Upper lobe of left lung (tissue), 6 donors: ENCODE data around the gene FBXL5. TPM values are rescaled to one million over a fixed set of nuclear protein-coding genes. Genes with fewer than 3 reads are reported as not detected.
A peak's percentile ranks its signal among the peaks of the same experiment; 100 is the strongest.

Source experiments
- ATAC-seq, 2 donors: fragments of 200-7000 bp; cut with Tn5 transposase; one replicate each; pipeline ENCODE4 v1.9.1; 2022; ENCODE audit warnings: mild to moderate bottlenecking in 2 of 2, moderate library complexity in 2 of 2; ENCODE audit not compliant: low FRiP score in 2 of 2
- DNase-seq, 2 donors: peaks; one replicate each; pipeline ENCODE4 v3.0.0-alpha.2; 2019 to 2020
- H3K27ac ChIP-seq, 4 donors: fragments of 200-600 bp; sonication (generic); one replicate each; pipeline ENCODE4 v1.5.1; 2016 to 2019
- H3K27me3 ChIP-seq, 4 donors: fragments of 200-600 bp; sonication (generic); one replicate each; pipeline ENCODE4 v1.5.1; 2017 to 2019
- H3K36me3 ChIP-seq, 4 donors: fragments of 200-600 bp; sonication (generic); one replicate each; pipeline ENCODE4 v1.5.1; 2016 to 2019
- H3K4me1 ChIP-seq, 4 donors: fragments of 200-600 bp; sonication (generic); one replicate each; pipeline ENCODE4 v1.5.1; 2018 to 2019
- H3K4me3 ChIP-seq, 4 donors: fragments of 200-600 bp; sonication (generic); one replicate each; pipeline ENCODE4 v1.5.1; 2017 to 2019; ENCODE audit warnings: mild to moderate bottlenecking in 2 of 4, moderate library complexity in 1 of 4
- H3K9me3 ChIP-seq, 4 donors: fragments of 200-600 bp; sonication (generic); one replicate each; pipeline ENCODE4 v1.5.1; 2018 to 2019
- EP300 ChIP-seq, 4 donors: sonication (generic); formaldehyde crosslinking; IDR thresholded peaks; one replicate each; pipeline ENCODE4 v1.5.1; 2017; ENCODE audit warnings: antibody characterized with exemption in 4 of 4, control low read depth in 2 of 4
- POLR2A ChIP-seq, 4 donors: fragments of 450-650 bp; IDR thresholded peaks; one replicate each; pipeline ENCODE4 v1.5.1; 2016 to 2017; ENCODE audit warnings: antibody characterized with exemption in 4 of 4, mild to moderate bottlenecking in 2 of 4
- POLR2AphosphoS5 ChIP-seq, 2 donors: sonication (generic); formaldehyde crosslinking; IDR thresholded peaks; one replicate each; pipeline ENCODE4 v1.5.1; 2017; ENCODE audit warnings: antibody characterized with exemption in 2 of 2
- WGBS, 2 donors: methylation state at CpG; one replicate each; pipeline ENCODE4 v1.1.5; 2017 to 2018; 5-methylcytosine and 5-hydroxymethylcytosine counted together
- total RNA-seq, 6 donors: library from RNA; depleted of rRNA in 4 of 6; stranded (reverse); fragments of >200 nt in 4 of 6; gene quantifications; one replicate each; pipeline versions ENCODE4 v1.1.0 to v1.2.1, GENCODE V29; 2016 to 2021
- TF ChIP-seq, protein P1 (sequence below), 6 experiments: fragments of 450-650 bp in 4 of 6; fragments of 200-600 bp in 2 of 6; sonication (generic) in 2 of 6; IDR thresholded peaks; one replicate each; pipeline ENCODE4 v1.5.1; 2016 to 2019; ENCODE audit warnings: antibody characterized with exemption in 6 of 6
- donor health status: DM: no; HTN: no; CAD: no; lungs with moderate emphysema.
- donor health status: DM: no; HTN: yes; CAD: no; lungs with severe emphysema.

The FBXL5 gene
- total RNA-seq, 6 donors from 2014 or later = 52.4 to 146 (median 94.9) TPM

DNA sequence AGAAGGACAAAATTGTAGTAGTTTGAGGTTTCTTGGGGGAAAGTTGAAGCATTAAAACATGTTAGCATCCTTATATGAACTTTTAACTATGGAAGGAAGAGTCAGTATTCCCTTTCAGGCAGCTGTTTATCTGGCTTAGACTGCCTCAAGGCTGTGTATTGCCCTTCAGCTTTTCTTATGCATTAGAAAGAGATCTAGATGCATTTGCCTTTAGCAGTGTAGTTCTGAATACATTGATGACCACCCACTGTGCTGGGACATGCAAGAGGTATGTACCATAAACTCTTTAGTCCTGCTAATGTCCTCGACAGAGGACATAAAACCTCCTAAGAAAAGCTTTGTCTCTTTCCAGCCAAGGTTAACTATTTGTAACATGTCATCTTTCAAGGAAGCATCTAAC, 29.3 kb upstream of the FBXL5 start:
- Histone ChIP-seq H3K36me3 (peaks cover 0 to 30% (median 3%) of the 10 kb centered on the region in 4 donors), H3K4me1 (peaks cover 15 to 32% (median 22%) of the 10 kb centered on the region in 4 donors), H3K9me3 (no peaks in the 10 kb centered on the region), H3K27me3 (no peaks in the 10 kb centered on the region), H3K27ac (no peak overlapping the region), H3K4me3 (no peak overlapping the region)
- WGBS, 2 donors = 94 to 100% methylated on average over 1 of the region's 1 CpG
- TF ChIP-seq EP300 (IDR thresholded peaks at IDR 0.05) (no peak), POLR2AphosphoS5 (IDR thresholded peaks at IDR 0.05) (no peak), POLR2A (IDR thresholded peaks at IDR 0.05) (no peak)
- TF ChIP-seq, protein P1, sequence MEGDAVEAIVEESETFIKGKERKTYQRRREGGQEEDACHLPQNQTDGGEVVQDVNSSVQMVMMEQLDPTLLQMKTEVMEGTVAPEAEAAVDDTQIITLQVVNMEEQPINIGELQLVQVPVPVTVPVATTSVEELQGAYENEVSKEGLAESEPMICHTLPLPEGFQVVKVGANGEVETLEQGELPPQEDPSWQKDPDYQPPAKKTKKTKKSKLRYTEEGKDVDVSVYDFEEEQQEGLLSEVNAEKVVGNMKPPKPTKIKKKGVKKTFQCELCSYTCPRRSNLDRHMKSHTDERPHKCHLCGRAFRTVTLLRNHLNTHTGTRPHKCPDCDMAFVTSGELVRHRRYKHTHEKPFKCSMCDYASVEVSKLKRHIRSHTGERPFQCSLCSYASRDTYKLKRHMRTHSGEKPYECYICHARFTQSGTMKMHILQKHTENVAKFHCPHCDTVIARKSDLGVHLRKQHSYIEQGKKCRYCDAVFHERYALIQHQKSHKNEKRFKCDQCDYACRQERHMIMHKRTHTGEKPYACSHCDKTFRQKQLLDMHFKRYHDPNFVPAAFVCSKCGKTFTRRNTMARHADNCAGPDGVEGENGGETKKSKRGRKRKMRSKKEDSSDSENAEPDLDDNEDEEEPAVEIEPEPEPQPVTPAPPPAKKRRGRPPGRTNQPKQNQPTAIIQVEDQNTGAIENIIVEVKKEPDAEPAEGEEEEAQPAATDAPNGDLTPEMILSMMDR (IDR thresholded peaks at IDR 0.05) = no peak
- DNase-seq (no peak), ATAC-seq (no peak)

DNA sequence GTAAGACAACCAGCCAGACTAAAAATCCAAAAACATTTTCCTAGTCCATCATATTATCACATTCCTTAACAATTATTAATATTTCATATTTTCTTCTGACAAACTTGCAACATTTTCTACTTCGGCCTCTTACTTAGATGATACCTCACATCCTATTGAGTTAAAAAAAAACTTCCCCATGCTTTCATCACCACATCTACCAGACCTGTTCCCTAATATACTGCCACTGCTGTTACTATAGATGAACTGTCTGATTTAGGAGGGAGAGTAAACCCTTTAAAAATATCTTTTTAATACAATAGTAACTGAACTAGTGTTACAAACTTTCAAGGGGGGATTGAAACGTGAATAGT, 28.0 kb upstream of the FBXL5 start:
- no peaks in the 10 kb centered on the region for H3K9me3 ChIP-seq
- WGBS, 2 donors = 69 to 73% methylated on average over 2 of the region's 2 CpGs
- DNase-seq = no peak
- TF ChIP-seq POLR2AphosphoS5 (IDR thresholded peaks at IDR 0.05) (no peak), POLR2A (IDR thresholded peaks at IDR 0.05) (no peak), EP300 (IDR thresholded peaks at IDR 0.05) (no peak)
- TF ChIP-seq, protein P1 (IDR thresholded peaks at IDR 0.05) = no peak
- H3K27me3 ChIP-seq = no peaks in the 10 kb centered on the region
- peak overlapping the region in 2 of 4 donors; percentile 68 to 72 for H3K4me3 ChIP-seq
- peak overlapping the region in 2 of 4 donors; percentile 87 to 92 for H3K27ac ChIP-seq
- peaks cover 0 to 22% (median 3%) of the 10 kb centered on the region in 4 donors for H3K36me3 ChIP-seq
- peaks cover 15 to 32% (median 22%) of the 10 kb centered on the region in 4 donors for H3K4me1 ChIP-seq
- ATAC-seq = no peak

DNA sequence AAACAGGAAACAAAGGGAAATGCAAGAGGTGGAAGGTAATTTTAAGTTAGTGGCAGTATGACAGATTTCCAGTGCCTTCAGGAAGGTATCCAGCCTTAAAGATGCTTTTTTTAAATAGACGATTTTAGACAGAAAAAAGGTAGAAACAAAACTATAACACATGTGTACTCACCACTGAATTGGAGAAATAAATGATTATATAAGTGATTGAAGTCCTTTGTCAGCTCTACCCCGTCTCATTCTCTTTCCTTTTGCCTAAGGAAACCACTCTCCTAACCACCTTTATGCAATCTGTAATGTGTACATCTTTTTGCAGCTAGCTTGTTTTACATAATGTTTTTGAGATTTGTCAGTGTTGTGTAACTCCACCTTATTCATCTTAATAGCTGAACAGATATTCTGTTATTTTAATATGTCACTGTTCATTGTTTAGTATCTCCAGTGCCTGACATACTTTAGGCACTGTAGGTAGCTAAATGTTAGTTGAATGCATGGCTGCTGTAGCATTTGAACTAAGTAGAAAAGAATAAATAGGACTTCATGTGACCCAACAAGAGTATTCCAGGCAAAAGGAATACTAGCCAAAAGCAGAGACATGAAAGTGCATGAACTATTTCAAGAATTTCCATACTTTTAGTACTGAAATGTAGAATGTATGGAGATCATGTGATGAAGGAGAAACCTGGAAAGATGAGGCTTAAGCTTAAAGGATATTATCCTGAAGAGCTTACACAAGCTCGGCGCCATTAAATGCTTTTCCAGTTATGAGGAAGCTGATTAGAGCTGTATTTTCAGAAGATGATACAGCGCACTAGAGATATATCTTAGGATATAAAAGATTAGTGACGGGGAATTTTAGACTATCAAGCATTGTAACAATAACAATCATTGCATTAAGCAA, 27.3 kb upstream of the FBXL5 start:
- no peaks in the 10 kb centered on the region for H3K27me3 ChIP-seq
- peaks cover 0 to 16% (median 2%) of the 10 kb centered on the region in 4 donors for H3K36me3 ChIP-seq
- H3K4me3 ChIP-seq = peak overlapping the region; percentile 64 to 72 (median 66)
- DNase-seq = no peak
- no peak for ATAC-seq
- H3K4me1 ChIP-seq = peaks cover 15 to 32% (median 22%) of the 10 kb centered on the region in 4 donors
- TF ChIP-seq, protein P1 (IDR thresholded peaks at IDR 0.05) = no peak
- TF ChIP-seq EP300 (IDR thresholded peaks at IDR 0.05) (no peak), POLR2AphosphoS5 (IDR thresholded peaks at IDR 0.05) (no peak), POLR2A (IDR thresholded peaks at IDR 0.05) (no peak)
- H3K9me3 ChIP-seq = no peaks in the 10 kb centered on the region
- WGBS, 2 donors = 34 to 38% methylated on average over 6 of the region's 6 CpGs
- H3K27ac ChIP-seq = peak overlapping the region; percentile 87 to 95 (median 94)

DNA sequence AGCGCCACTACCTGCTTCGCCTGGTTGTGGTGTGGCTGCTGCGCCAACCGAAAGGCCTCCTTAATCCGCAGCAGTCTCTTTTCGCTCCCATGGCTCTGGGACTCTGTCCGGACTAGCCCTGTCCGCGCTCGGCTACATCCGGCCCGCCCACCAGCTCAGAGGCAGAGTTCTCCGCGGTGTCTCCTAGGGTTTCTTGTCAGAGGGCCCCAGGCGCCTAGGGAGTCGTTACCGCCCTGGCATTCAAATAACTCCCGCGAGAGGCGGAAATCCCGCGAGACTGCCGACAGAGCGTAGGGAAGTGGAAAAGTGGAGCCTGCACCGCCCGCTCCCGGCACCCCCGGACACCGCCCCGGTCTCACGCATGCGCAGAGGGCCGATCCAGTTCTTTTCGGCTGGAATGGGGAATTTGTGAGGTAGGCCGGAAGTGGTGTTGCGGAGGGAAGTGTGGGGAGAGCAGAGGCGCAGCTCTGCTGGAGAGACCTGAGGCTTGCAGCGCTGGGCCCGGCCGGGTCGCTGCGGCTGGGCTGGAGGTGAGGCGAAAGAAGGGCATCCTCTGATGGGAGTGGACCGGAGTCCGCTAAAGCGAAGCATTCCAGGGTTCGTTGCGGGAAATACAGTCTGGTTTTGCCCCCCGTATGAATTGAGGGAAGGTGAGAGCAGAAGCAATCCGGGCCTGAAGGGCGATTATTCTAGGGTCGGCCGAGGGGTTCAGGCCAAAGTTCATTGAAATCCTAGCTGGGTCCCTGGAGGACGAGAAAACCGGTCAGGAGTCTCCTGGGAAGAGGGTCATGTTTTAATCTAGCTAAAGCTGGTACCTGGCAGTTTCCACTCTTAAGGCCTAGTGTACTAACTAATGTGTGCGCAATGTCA, 26.4 kb upstream of the FBXL5 start, which contains the start of gene FAM200B:
Gene FAM200B (plus strand): TSS at position 456 of the 870 bp plus-strand sequence. CDS start 5,151 bp downstream, outside the sequence.
- TF ChIP-seq, protein P1 (IDR thresholded peaks at IDR 0.05) = peak in 4 of 6 experiments; percentile 16 to 47 (median 37)
- TF ChIP-seq POLR2AphosphoS5 (IDR thresholded peaks at IDR 0.05) (peak; percentile 76 to 89), EP300 (IDR thresholded peaks at IDR 0.05) (no peak), POLR2A (IDR thresholded peaks at IDR 0.05) (peak in 3 of 4 donors; percentile 76 to 95 (median 77))
- WGBS, 2 donors = 0 to 2% methylated on average over 14 to 52 of the region's 56 CpGs
- H3K9me3 ChIP-seq = no peaks in the 10 kb centered on the region

More for the DNA sequence above, 26.4 kb upstream of the FBXL5 start, which contains the start of gene FAM200B:
- DNase-seq (peak; percentile 97 to 98), ATAC-seq (peak; percentile 98)
- H3K27me3 ChIP-seq = no peaks in the 10 kb centered on the region
- H3K27ac ChIP-seq = peak within 1 kb of the TSS; percentile 87 to 95 (median 94)
- H3K4me1 ChIP-seq = peaks cover 15 to 32% (median 22%) of the 10 kb centered on the region in 4 donors
- peaks cover 0 to 7% (median 0%) of the 10 kb centered on the region in 4 donors for H3K36me3 ChIP-seq
- peak within 1 kb of the TSS; percentile 64 to 72 (median 66) for H3K4me3 ChIP-seq
